BLaER1 treated with 17β-estradiol and CSF1 and Interleukin-3, amounts not matched to agents 10 nM and 100 nM (cell line): ENCODE results near the gene FBXW11.
A peak's percentile ranks its signal among the peaks of the same experiment; 100 is the strongest.

Source experiments
- H3K27ac ChIP-seq, 11 experiments: shearing (Covaris generic); formaldehyde crosslinking; 2 replicates each; pipeline ENCODE4 v1.8.1; 2022
- H3K27me3 ChIP-seq, 11 experiments: shearing (Covaris generic); formaldehyde crosslinking; 2 replicates each; pipeline ENCODE4 v1.8.1; 2022
- H3K36me3 ChIP-seq, 11 experiments: shearing (Covaris generic); formaldehyde crosslinking; 2 replicates each; pipeline ENCODE4 v1.8.1; 2022
- H3K4me1 ChIP-seq, 10 experiments: shearing (Covaris generic); formaldehyde crosslinking; 2 replicates each; pipeline ENCODE4 v1.8.1; 2022
- H3K4me2 ChIP-seq, 11 experiments: shearing (Covaris generic); formaldehyde crosslinking; 2 replicates each; pipeline ENCODE4 v1.8.1; 2022
- H3K4me3 ChIP-seq, 10 experiments: shearing (Covaris generic); formaldehyde crosslinking; 2 replicates each; pipeline ENCODE4 v1.8.1; 2022
- H3K9ac ChIP-seq, 11 experiments: shearing (Covaris generic); formaldehyde crosslinking; 2 replicates each; pipeline ENCODE4 v1.8.1; 2022
- H3K9me3 ChIP-seq, 11 experiments: shearing (Covaris generic); formaldehyde crosslinking; replicated peaks in 1 of 11; 2 replicates each; pipeline ENCODE4 v1.8.1; 2022
- H4K20me1 ChIP-seq, 11 experiments: shearing (Covaris generic); formaldehyde crosslinking; 2 replicates each; pipeline ENCODE4 v1.8.1; 2022
- Cebpa-rat ChIP-seq, 11 experiments: shearing (Covaris generic); IDR thresholded peaks; 2 replicates each; pipeline ENCODE4 v1.8.1; 2022

Gene FBXW11

GRCh38 chr5:171868236-171868635 is 138.2 kb downstream of the FBXW11 start:
- TF ChIP-seq Cebpa-rat (IDR thresholded peaks at IDR 0.05) = no peak
- no peaks in the 10 kb centered on the region for H3K27me3 ChIP-seq
- peaks cover 0 to 61% (median 8%) of the 10 kb centered on the region in 11 experiments; a peak in 12 of 22 replicates for H4K20me1 ChIP-seq
- H3K4me2 ChIP-seq = no peak overlapping the region
- no peak overlapping the region for H3K9ac ChIP-seq
- no peak overlapping the region for H3K27ac ChIP-seq
- no peak overlapping the region for H3K4me3 ChIP-seq
- peaks cover 0 to 14% (median 0%) of the 10 kb centered on the region in 10 experiments; a peak in 5 of 20 replicates for H3K4me1 ChIP-seq
- no peaks in the 10 kb centered on the region for H3K9me3 ChIP-seq
- H3K36me3 ChIP-seq = peaks cover 85 to 100% (median 94%) of the 10 kb centered on the region in 11 experiments

DNA sequence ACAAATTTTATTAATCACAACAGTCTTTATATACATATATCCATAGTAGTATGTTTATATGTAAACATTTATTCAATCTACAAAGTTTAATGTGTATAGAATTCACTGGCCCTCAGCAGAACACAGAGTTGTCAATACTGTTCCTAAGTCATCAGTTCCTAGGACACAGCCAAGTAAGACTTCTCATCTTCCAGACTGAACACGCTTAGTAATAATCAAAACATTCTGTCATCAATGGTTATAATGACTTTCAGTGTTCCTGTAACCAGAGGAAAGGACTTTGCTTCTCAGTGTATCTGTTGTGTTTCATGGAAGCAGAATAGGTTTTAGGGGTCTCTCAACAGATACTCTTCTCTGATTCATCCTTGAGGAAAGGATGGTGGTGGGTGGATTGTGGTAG is 138.7 kb downstream of the FBXW11 start:
- H3K27ac ChIP-seq = no peak overlapping the region
- peaks cover 85 to 100% (median 94%) of the 10 kb centered on the region in 11 experiments for H3K36me3 ChIP-seq
- no peak overlapping the region for H3K9ac ChIP-seq
- H3K27me3 ChIP-seq = no peaks in the 10 kb centered on the region
- peaks cover 0 to 14% (median 0%) of the 10 kb centered on the region in 10 experiments; a peak in 5 of 20 replicates for H3K4me1 ChIP-seq
- H4K20me1 ChIP-seq = peaks cover 0 to 61% (median 6%) of the 10 kb centered on the region in 11 experiments; a peak in 10 of 22 replicates
- H3K9me3 ChIP-seq = no peaks in the 10 kb centered on the region
- no peak overlapping the region for H3K4me2 ChIP-seq
- TF ChIP-seq Cebpa-rat (IDR thresholded peaks at IDR 0.05) = no peak
- no peak overlapping the region for H3K4me3 ChIP-seq

GRCh38 chr5:171865471-171865870 is 141.0 kb downstream of the FBXW11 start:
- peaks cover 0 to 14% (median 0%) of the 10 kb centered on the region in 10 experiments; a peak in 4 of 20 replicates for H3K4me1 ChIP-seq
- no peak overlapping the region for H3K4me3 ChIP-seq
- H3K9ac ChIP-seq = no peak overlapping the region
- TF ChIP-seq Cebpa-rat (IDR thresholded peaks at IDR 0.05) = no peak
- H3K27me3 ChIP-seq = no peaks in the 10 kb centered on the region
- peaks cover 0 to 55% (median under 1%) of the 10 kb centered on the region in 11 experiments; a peak in 9 of 22 replicates for H4K20me1 ChIP-seq
- H3K27ac ChIP-seq = no peak overlapping the region
- H3K36me3 ChIP-seq = peaks cover 81 to 100% (median 90%) of the 10 kb centered on the region in 11 experiments
- H3K4me2 ChIP-seq = peak overlapping the region in 1 of 11 experiments; percentile 10; a peak in 1 of 22 replicates
- no peaks in the 10 kb centered on the region for H3K9me3 ChIP-seq

DNA sequence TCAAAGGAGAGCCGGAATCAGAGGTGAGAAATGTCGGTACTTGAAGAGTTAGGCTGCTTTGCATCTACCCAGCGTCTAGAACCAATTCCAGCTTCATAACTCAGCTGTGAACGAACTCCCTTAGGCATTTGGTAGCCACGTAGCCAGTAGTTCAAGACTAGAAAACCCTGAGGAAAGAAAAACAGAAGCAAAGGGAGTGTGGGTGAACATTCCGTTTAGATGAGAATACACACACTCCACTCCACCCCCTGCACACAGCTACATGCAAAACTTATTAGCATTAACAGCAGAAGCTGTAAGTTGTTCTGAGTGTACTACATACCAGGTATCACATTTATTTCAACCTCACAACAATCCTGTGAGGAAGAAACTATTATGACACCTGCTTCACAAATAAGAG is 142.5 kb downstream of the FBXW11 start:
- peaks cover 0 to 52% (median 4%) of the 10 kb centered on the region in 11 experiments; a peak in 10 of 22 replicates for H4K20me1 ChIP-seq
- H3K9me3 ChIP-seq = no peaks in the 10 kb centered on the region
- no peak for TF ChIP-seq Cebpa-rat (IDR thresholded peaks at IDR 0.05)
- H3K4me3 ChIP-seq = no peak overlapping the region
- H3K4me2 ChIP-seq = no peak overlapping the region
- no peak overlapping the region for H3K27ac ChIP-seq
- H3K36me3 ChIP-seq = peaks cover 71 to 100% (median 84%) of the 10 kb centered on the region in 11 experiments
- no peaks in the 10 kb centered on the region for H3K27me3 ChIP-seq
- H3K9ac ChIP-seq = no peak overlapping the region
- H3K4me1 ChIP-seq = peaks cover 0 to 14% (median 0%) of the 10 kb centered on the region in 10 experiments; a peak in 4 of 20 replicates

- Histone ChIP-seq H3K4me3 (no peak overlapping the region), H4K20me1 (peaks cover 0 to 52% (median 7%) of the 10 kb centered on the region in 11 experiments; a peak in 11 of 22 replicates), H3K36me3 (peaks cover 58 to 96% (median 72%) of the 10 kb centered on the region in 11 experiments), H3K27me3 (no peaks in the 10 kb centered on the region), H3K9ac (no peak overlapping the region), H3K4me1 (peaks cover 0 to 14% (median 0%) of the 10 kb centered on the region in 10 experiments; a peak in 4 of 20 replicates), H3K9me3 (no peaks in the 10 kb centered on the region), H3K27ac (no peak overlapping the region), H3K4me2 (no peak overlapping the region)
- no peak for TF ChIP-seq Cebpa-rat (IDR thresholded peaks at IDR 0.05)
Measured at GRCh38 chr5:171862624-171863023, 143.8 kb downstream of the FBXW11 start.

GRCh38 chr5:171861381-171861780 is 145.1 kb downstream of the FBXW11 start:
- peaks cover 0 to 41% (median 7%) of the 10 kb centered on the region in 11 experiments; a peak in 11 of 22 replicates for H4K20me1 ChIP-seq
- no peak overlapping the region for H3K4me2 ChIP-seq
- peaks cover 3 to 10% (median 4%) of the 10 kb centered on the region in 10 experiments; a peak in 18 of 20 replicates for H3K4me1 ChIP-seq
- no peak for TF ChIP-seq Cebpa-rat (IDR thresholded peaks at IDR 0.05)
- peaks cover 46 to 86% (median 61%) of the 10 kb centered on the region in 11 experiments for H3K36me3 ChIP-seq
- no peak overlapping the region for H3K27ac ChIP-seq
- H3K27me3 ChIP-seq = no peaks in the 10 kb centered on the region
- H3K9ac ChIP-seq = no peak overlapping the region
- H3K4me3 ChIP-seq = no peak overlapping the region
- H3K9me3 ChIP-seq = no peaks in the 10 kb centered on the region

DNA sequence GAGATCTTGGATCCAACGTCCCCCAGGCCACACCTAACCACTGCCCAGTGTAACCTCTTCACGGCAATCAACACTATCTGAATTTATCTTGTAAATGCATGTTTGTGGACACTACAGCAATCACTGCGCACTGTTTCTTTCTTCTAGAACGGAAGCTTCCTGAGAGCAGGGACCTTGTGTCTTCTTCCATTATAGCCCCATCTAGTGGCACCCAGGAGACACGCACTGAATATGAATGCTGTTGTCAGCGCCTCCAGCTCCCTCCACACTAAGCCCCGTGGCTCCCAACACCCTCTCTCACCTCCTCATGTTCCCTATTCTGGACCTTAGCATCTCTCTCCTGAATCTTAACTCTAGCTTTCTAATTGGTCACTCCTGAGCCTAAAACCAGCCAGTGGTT is 148.1 kb downstream of the FBXW11 start:
- Histone ChIP-seq H3K4me3 (no peak overlapping the region), H3K4me1 (peaks cover 7 to 26% (median 14%) of the 10 kb centered on the region in 10 experiments), H4K20me1 (peaks cover 0 to 15% (median 7%) of the 10 kb centered on the region in 11 experiments; a peak in 11 of 22 replicates), H3K9ac (no peak overlapping the region), H3K36me3 (peaks cover 28 to 55% (median 34%) of the 10 kb centered on the region in 11 experiments), H3K4me2 (no peak overlapping the region), H3K27ac (no peak overlapping the region), H3K9me3 (no peaks in the 10 kb centered on the region), H3K27me3 (no peaks in the 10 kb centered on the region)
- no peak for TF ChIP-seq Cebpa-rat (IDR thresholded peaks at IDR 0.05)

DNA sequence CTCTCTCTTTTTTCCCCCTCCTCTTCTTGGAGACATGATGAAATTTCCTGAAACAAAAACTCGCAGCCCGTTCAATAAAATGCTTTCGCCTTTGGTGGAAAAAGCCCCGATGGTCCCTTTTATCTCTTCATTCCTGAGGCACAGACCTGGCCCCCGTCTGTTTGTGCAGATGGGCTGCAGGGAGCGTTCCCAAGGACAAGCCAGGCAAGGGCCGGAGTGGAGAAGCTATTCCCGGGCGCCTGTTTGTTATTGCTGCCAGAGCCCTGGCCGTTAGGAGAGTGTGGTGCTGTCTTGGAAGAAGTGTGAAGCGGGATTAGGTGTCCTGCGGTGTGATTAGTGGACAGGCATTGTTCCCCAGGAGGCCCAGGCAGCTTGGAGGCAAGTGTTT is 149.0 kb downstream of the FBXW11 start:
- Histone ChIP-seq H3K9me3 (no peaks in the 10 kb centered on the region), H3K27me3 (no peaks in the 10 kb centered on the region), H3K36me3 (peaks cover 20 to 47% (median 26%) of the 10 kb centered on the region in 11 experiments), H3K4me2 (no peak overlapping the region), H4K20me1 (peaks cover 0 to 12% (median 6%) of the 10 kb centered on the region in 11 experiments; a peak in 10 of 22 replicates), H3K27ac (no peak overlapping the region), H3K4me1 (peaks cover 7 to 34% (median 18%) of the 10 kb centered on the region in 10 experiments), H3K4me3 (no peak overlapping the region), H3K9ac (no peak overlapping the region)
- TF ChIP-seq Cebpa-rat (IDR thresholded peaks at IDR 0.05) = no peak

GRCh38 chr5:171855798-171856763 is 150.4 kb downstream of the FBXW11 start:
- Histone ChIP-seq H3K4me1 (peaks cover 7 to 39% (median 19%) of the 10 kb centered on the region in 10 experiments), H3K27ac (peak overlapping the region in 5 of 11 experiments; percentile 8 to 40 (median 22); a peak in 6 of 22 replicates), H3K4me2 (peak overlapping the region in 10 of 11 experiments; percentile 9 to 66 (median 30); a peak in 14 of 22 replicates), H3K4me3 (no peak overlapping the region), H4K20me1 (peaks cover 0 to 8% (median 0%) of the 10 kb centered on the region in 11 experiments; a peak in 3 of 22 replicates), H3K9ac (no peak overlapping the region), H3K9me3 (no peaks in the 10 kb centered on the region), H3K27me3 (no peaks in the 10 kb centered on the region), H3K36me3 (peaks cover 10 to 33% (median 16%) of the 10 kb centered on the region in 11 experiments; a peak in 21 of 22 replicates)
- no peak for TF ChIP-seq Cebpa-rat (IDR thresholded peaks at IDR 0.05)
